GM23338 (cell line): ENCODE measurements around the gene SRMS. TPM values are rescaled to one million over a fixed set of nuclear protein-coding genes. Genes with fewer than 3 reads are reported as not detected.

Experiments used
- ATAC-seq: fragments of 200-7000 bp; cut with Tn5 transposase; 3 replicates; pipeline ENCODE4 v1.9.1; 2020
- DNase-seq: peaks from one replicate; pipeline ENCODE4 v3.0.0-alpha.2; 2015; ENCODE audit warnings: low spot score
- H2AFZ ChIP-seq: fragments of 200-600 bp; sonication (generic); 2 replicates; pipeline ENCODE4 v1.8.0; 2016; ENCODE audit warnings: antibody characterized with exemption, mild to moderate bottlenecking, moderate library complexity
- H3F3A ChIP-seq: fragments of 200-600 bp; sonication (generic); replicated peaks from 2 replicates; pipeline ENCODE4 v1.8.0; 2017; ENCODE audit warnings: antibody characterized with exemption, mixed run types, low read depth
- H3K27ac ChIP-seq: fragments of 200-600 bp; sonication (generic); 2 replicates; pipeline ENCODE4 v1.6.1; 2016; ENCODE audit warnings: low read depth
- H3K27me3 ChIP-seq: fragments of 200-600 bp; sonication (generic); 2 replicates; pipeline ENCODE4 v1.8.0; 2016; ENCODE audit warnings: mild to moderate bottlenecking, mixed run types, moderate library complexity; ENCODE audit not compliant: insufficient read depth
- H3K36me3 ChIP-seq: fragments of 200-600 bp; sonication (generic); 2 replicates; pipeline ENCODE4 v1.8.0; 2016; ENCODE audit warnings: mild to moderate bottlenecking; ENCODE audit not compliant: insufficient read depth
- H3K4me1 ChIP-seq: fragments of 200-600 bp; sonication (generic); 2 replicates; pipeline ENCODE4 v1.8.0; 2016; ENCODE audit warnings: mild to moderate bottlenecking, moderate library complexity; ENCODE audit not compliant: insufficient read depth
- H3K4me2 ChIP-seq: fragments of 200-600 bp; sonication (generic); 2 replicates; pipeline ENCODE4 v1.7.1; 2017; ENCODE audit warnings: mixed run types
- H3K4me3 ChIP-seq: fragments of 200-600 bp; sonication (generic); 2 replicates; pipeline ENCODE4 v1.6.1; 2016; ENCODE audit warnings: mixed run types
- H3K79me2 ChIP-seq: fragments of 200-600 bp; sonication (generic); replicated peaks from 2 replicates; pipeline ENCODE4 v1.8.0; 2017; ENCODE audit warnings: mild to moderate bottlenecking; ENCODE audit not compliant: insufficient read depth
- H3K9me2 ChIP-seq: fragments of 200-600 bp; sonication (generic); 2 replicates; pipeline ENCODE4 v1.8.0; 2017; ENCODE audit not compliant: insufficient read depth
- H4K20me1 ChIP-seq: fragments of 200-600 bp; sonication (generic); replicated peaks from 2 replicates; pipeline ENCODE4 v1.8.0; 2017; ENCODE audit warnings: mild to moderate bottlenecking; ENCODE audit not compliant: insufficient read depth
- H3K27ac Mint-ChIP-seq: 2 replicates; pipeline ENCODE4 v1.8.0; 2020; ENCODE audit warnings: inconsistent platforms, mild to moderate bottlenecking, moderate library complexity, mixed read lengths
- H3K27me3 Mint-ChIP-seq: 3 replicates; pipeline ENCODE4 v1.8.0; 2022; ENCODE audit warnings: low read depth, mild to moderate bottlenecking, moderate library complexity, mixed read lengths, inconsistent platforms; ENCODE audit not compliant: insufficient read depth, poor library complexity
- H3K36me3 Mint-ChIP-seq: 3 replicates; pipeline ENCODE4 v1.8.0; 2021; ENCODE audit warnings: low read depth, mild to moderate bottlenecking, inconsistent platforms, moderate library complexity, mixed read lengths
- H3K4me1 Mint-ChIP-seq: 3 replicates; pipeline ENCODE4 v1.8.0; 2020; ENCODE audit warnings: mild to moderate bottlenecking, inconsistent platforms, mixed read lengths
- H3K4me3 Mint-ChIP-seq: 3 replicates; pipeline ENCODE4 v1.8.0; 2021; ENCODE audit warnings: moderate library complexity, mild to moderate bottlenecking, inconsistent platforms, mixed read lengths
- H3K9me3 Mint-ChIP-seq: 3 replicates; pipeline ENCODE4 v1.8.0; 2020; ENCODE audit warnings: moderate library complexity, mild to moderate bottlenecking, inconsistent platforms, mixed read lengths
- CREB1 ChIP-seq: fragments of 250-450 bp; sonication (Bioruptor Pico); IDR thresholded peaks from 2 replicates; pipeline ENCODE4 v1.5.0; 2020; ENCODE audit warnings: low read depth, mild to moderate bottlenecking, moderate library complexity
- CTCF ChIP-seq, 2 experiments: fragments of 200-600 bp in 1 of 2; sonication (generic) in 1 of 2; conservative IDR thresholded peaks; 2 replicates each; pipeline versions ENCODE4 v1.5.1 to v1.6.1; 2016 to 2017; ENCODE audit warnings: antibody characterized with exemption in 2 of 2, low read depth in 2 of 2, mild to moderate bottlenecking in 2 of 2, moderate library complexity in 1 of 2
- ETS1 ChIP-seq: IDR thresholded peaks from 2 replicates; pipeline ENCODE4 v1.6.1; 2016; ENCODE audit warnings: antibody characterized with exemption
- EZH2 ChIP-seq: fragments of 200-600 bp; sonication (generic); IDR thresholded peaks from one replicate; pipeline ENCODE4 v1.8.0; 2017; ENCODE audit warnings: antibody characterized with exemption, mild to moderate bottlenecking, low read depth; ENCODE audit not compliant: unreplicated experiment
- EZH2phosphoT487 ChIP-seq: fragments of 200-600 bp; sonication (generic); IDR thresholded peaks from one replicate; pipeline ENCODE4 v1.8.1; 2018; ENCODE audit warnings: antibody characterized with exemption; ENCODE audit not compliant: unreplicated experiment
- JUNB ChIP-seq: IDR thresholded peaks from one replicate; pipeline ENCODE4 v1.6.1; 2016; ENCODE audit warnings: antibody characterized with exemption; ENCODE audit not compliant: unreplicated experiment
- NANOG ChIP-seq: IDR thresholded peaks from 2 replicates; pipeline ENCODE4 v1.6.1; 2016; ENCODE audit warnings: antibody characterized with exemption, borderline replicate concordance
- POLR2AphosphoS5 ChIP-seq: IDR thresholded peaks from 2 replicates; pipeline ENCODE4 v1.6.1; 2016; ENCODE audit warnings: antibody characterized with exemption, low read depth
- REST ChIP-seq: IDR thresholded peaks from one replicate; pipeline ENCODE4 v1.6.1; 2018; ENCODE audit warnings: antibody characterized with exemption; ENCODE audit not compliant: unreplicated experiment
- STAT1 ChIP-seq: IDR thresholded peaks from one replicate; pipeline ENCODE4 v1.6.1; 2016; ENCODE audit warnings: antibody characterized with exemption; ENCODE audit not compliant: unreplicated experiment
- ZNF114 ChIP-seq: fragments of 250-450 bp; sonication (Bioruptor Pico); IDR thresholded peaks from 2 replicates; pipeline ENCODE4 v1.5.0; 2020; ENCODE audit warnings: mild to moderate bottlenecking, moderate library complexity
- ZNF331 ChIP-seq: fragments of 250-450 bp; sonication (Bioruptor Pico); IDR thresholded peaks from 2 replicates; pipeline ENCODE4 v1.5.0; 2020; ENCODE audit warnings: low read depth, mild to moderate bottlenecking, moderate library complexity
- ZNF462 ChIP-seq: fragments of 250-450 bp; sonication (Bioruptor Pico); IDR thresholded peaks from 2 replicates; pipeline ENCODE4 v1.5.0; 2020; ENCODE audit warnings: mild to moderate bottlenecking, moderate library complexity
- polyA plus RNA-seq: library from polyadenylated mRNA; unstranded; fragments of >200 nt; fragmentation: Nextera tagmentation; extraction: Ambion mirVana; gene quantifications from 2 replicates; pipeline ENCODE4 v1.2.1, GENCODE V29; 2016
- total RNA-seq: library from RNA; depleted of rRNA; stranded (reverse); fragments of >200 nt; shearing (Covaris generic); gene quantifications from 2 replicates; pipeline ENCODE4 v1.2.3, GENCODE V29; 2014

SRMS gene
- total and polyA plus RNA-seq, 2 experiments from 2014 or later = 0.23 to 0.59 TPM

GRCh38 chr20:63502671-63503172 lies 44.8 kb downstream of the SRMS start:
- peaks cover under 1% of the 10 kb centered on the region; the same call in 2 of the 3 replicates for H3K36me3 Mint-ChIP-seq
- TF ChIP-seq POLR2AphosphoS5 (no peak), REST (no peak), EZH2phosphoT487 (no peak), STAT1 (no peak), ZNF462 (CRISPR knock-in tag) (no peak), JUNB (no peak), ZNF114 (CRISPR knock-in tag) (no peak), EZH2 (no peak), ETS1 (no peak), NANOG (no peak), ZNF331 (CRISPR knock-in tag) (no peak), CREB1 (CRISPR knock-in tag) (no peak), CTCF (conservative IDR thresholded peaks at IDR 0.05; ENCODE audit: low read depth in 2 of 2) (no peak)
- H3K27ac Mint-ChIP-seq = no peak overlapping the region
- no peak for DNase-seq
- peaks cover 20% of the 10 kb centered on the region for H3K27me3 ChIP-seq
- peaks cover 22% of the 10 kb centered on the region for H3K9me3 Mint-ChIP-seq
- H3F3A ChIP-seq = no peaks in the 10 kb centered on the region
- H2AFZ ChIP-seq = peak overlapping the region; percentile 47; the same call in 1 of the 2 replicates
- H3K4me1 ChIP-seq = peaks cover 6% of the 10 kb centered on the region
- H3K4me3 ChIP-seq = no peak overlapping the region
- no peaks in the 10 kb centered on the region for H4K20me1 ChIP-seq
- ATAC-seq = no peak; the same call in 2 of the 3 replicates
- H3K27ac ChIP-seq = no peak overlapping the region
- peaks cover 16% of the 10 kb centered on the region for H3K27me3 Mint-ChIP-seq
- H3K9me2 ChIP-seq = no peaks in the 10 kb centered on the region
- H3K4me1 Mint-ChIP-seq = peaks cover 2% of the 10 kb centered on the region; the same call in 1 of the 3 replicates
- H3K4me3 Mint-ChIP-seq = no peak overlapping the region
- no peaks in the 10 kb centered on the region for H3K36me3 ChIP-seq
- no peaks in the 10 kb centered on the region for H3K79me2 ChIP-seq
- H3K4me2 ChIP-seq = peak overlapping the region; percentile 71; the same call in 1 of the 2 replicates
